H1 (cell line): ENCODE data around the gene AP3S1. TPM values are rescaled to one million over a fixed set of nuclear protein-coding genes. Genes with fewer than 3 reads are reported as not detected.
A peak's percentile ranks its signal among the peaks of the same experiment; 100 is the strongest.

Source experiments
- CTCF ChIA-PET: fragments of 300-600 bp; sonication (Branson Sonifier 250); formaldehyde crosslinking; loops from one replicate; lab custom pipeline; 2021; ENCODE audit not compliant: partially characterized antibody; lab: Charles Lee
- POLR2A ChIA-PET: fragments of 300-600 bp; sonication (Branson Sonifier 250); formaldehyde crosslinking; loops from one replicate; lab custom pipeline; 2021; ENCODE audit warnings: inconsistent platforms; ENCODE audit not compliant: partially characterized antibody; lab: Charles Lee
- DNase-seq, 2 experiments: peaks; one replicate each; pipeline versions ENCODE4 v3.0.0 to v3.0.0-alpha.2; 2010 to 2022; ENCODE audit warnings: low spot score in 2 of 2, low read depth in 1 of 2, mixed read lengths in 1 of 2
- FAIRE-seq: peaks from 2 replicates; lab custom pipeline; 2011; peaks lifted over from hg19 to GRCh38; lab: Jason Lieb, UNC
- H2AFZ ChIP-seq: 2 replicates; pipeline ENCODE4 v1.8.1; 2012; ENCODE audit warnings: low read length, inconsistent platforms
- H2AK5ac ChIP-seq: 2 replicates; pipeline ENCODE4 v1.6.1; 2013; ENCODE audit warnings: low read depth, low read length
- H2BK120ac ChIP-seq: replicated peaks from 2 replicates; pipeline ENCODE3; 2013; ENCODE audit warnings: low read depth, low read length, inconsistent platforms
- H2BK12ac ChIP-seq: 2 replicates; pipeline ENCODE4 v1.6.1; 2013; ENCODE audit warnings: low read depth, low read length
- H2BK15ac ChIP-seq: 2 replicates; pipeline ENCODE4 v1.6.1; 2013; ENCODE audit warnings: low read length
- H2BK20ac ChIP-seq: 2 replicates; pipeline ENCODE4 v1.6.1; 2013; ENCODE audit warnings: low read length
- H2BK5ac ChIP-seq: 2 replicates; pipeline ENCODE4 v1.6.1; 2013; ENCODE audit warnings: low read depth, low read length
- H3K14ac ChIP-seq: 2 replicates; pipeline ENCODE4 v1.6.1; 2013; ENCODE audit warnings: inconsistent platforms; ENCODE audit not compliant: insufficient read length
- H3K18ac ChIP-seq: 2 replicates; pipeline ENCODE4 v1.6.1; 2013; ENCODE audit warnings: low read length; ENCODE audit errors: extremely low read depth
- H3K23ac ChIP-seq: 2 replicates; pipeline ENCODE4 v1.6.1; 2013; ENCODE audit warnings: inconsistent platforms; ENCODE audit not compliant: insufficient read length
- H3K23me2 ChIP-seq: 2 replicates; pipeline ENCODE4 v1.6.1; 2013; ENCODE audit warnings: low read depth, low read length
- H3K27ac ChIP-seq: 2 replicates; pipeline ENCODE4 v1.6.1; 2011; ENCODE audit warnings: low read depth, low read length, inconsistent platforms
- H3K27me3 ChIP-seq, 4 experiments: replicated peaks in 1 of 4; 1 replicate in 1 of 4; 2 replicates in 3 of 4; pipeline versions ENCODE4 v1.6.1 to v1.8.1; 2011 to 2013; ENCODE audit warnings: low read length in 3 of 4, mild to moderate bottlenecking in 3 of 4, inconsistent platforms in 2 of 4, mixed read lengths in 2 of 4, moderate library complexity in 1 of 4; ENCODE audit not compliant: control insufficient read depth in 3 of 4, insufficient read depth in 3 of 4; ENCODE audit errors: extremely low read depth in 1 of 4
- H3K36me3 ChIP-seq, 4 experiments: 2 replicates each; pipeline versions ENCODE4 v1.6.1 to v1.8.1; 2011 to 2013; ENCODE audit warnings: mild to moderate bottlenecking in 4 of 4, low read length in 3 of 4, moderate library complexity in 2 of 4, control low read depth in 1 of 4, inconsistent platforms in 1 of 4; ENCODE audit not compliant: insufficient read depth in 4 of 4, control insufficient read depth in 2 of 4
- H3K4ac ChIP-seq: replicated peaks from 2 replicates; pipeline ENCODE3; 2013; ENCODE audit warnings: low read length, low read depth, mixed read lengths, inconsistent platforms; ENCODE audit not compliant: insufficient read length
- H3K4me1 ChIP-seq, 4 experiments: replicated peaks in 1 of 4; 1 replicate in 1 of 4; 2 replicates in 3 of 4; pipeline versions ENCODE4 v1.6.1 to v1.8.1; 2011 to 2013; ENCODE audit warnings: low read length in 3 of 4, inconsistent platforms in 2 of 4, mixed read lengths in 1 of 4; ENCODE audit not compliant: insufficient read depth in 4 of 4, control insufficient read depth in 3 of 4
- H3K4me2 ChIP-seq, 2 experiments: 2 replicates each; pipeline versions ENCODE4 v1.6.1 to v1.8.1; 2011 to 2013; ENCODE audit warnings: low read depth in 2 of 2, low read length in 2 of 2, control low read depth in 1 of 2, inconsistent platforms in 1 of 2, mild to moderate bottlenecking in 1 of 2; ENCODE audit not compliant: insufficient read depth in 1 of 2
- H3K4me3 ChIP-seq, 4 experiments: fragments of 200-600, 300-600 bp in 1 of 4; sonication (generic), shearing (Covaris generic), sonication (Bioruptor Twin) in 1 of 4; 2 replicates each; pipeline versions ENCODE4 v1.5.1 to v1.8.1; 2011 to 2016; ENCODE audit warnings: low read length in 4 of 4, low read depth in 3 of 4, control low read depth in 2 of 4, inconsistent platforms in 2 of 4, mild to moderate bottlenecking in 2 of 4, mixed read lengths in 1 of 4, moderate library complexity in 1 of 4; ENCODE audit not compliant: insufficient read depth in 2 of 4; ENCODE audit errors: extremely low read depth in 1 of 4
- H3K56ac ChIP-seq: replicated peaks from 2 replicates; pipeline ENCODE3; 2013; ENCODE audit warnings: low read depth, mild to moderate bottlenecking, mixed read lengths, low read length, inconsistent platforms; ENCODE audit not compliant: insufficient read length
- H3K79me1 ChIP-seq: 2 replicates; pipeline ENCODE4 v1.6.1; 2013; ENCODE audit warnings: low read depth, low read length, control low read depth
- H3K79me2 ChIP-seq, 2 experiments: 2 replicates each; pipeline versions ENCODE4 v1.6.1 to v1.8.1; 2012 to 2013; ENCODE audit warnings: low read length in 2 of 2, mild to moderate bottlenecking in 2 of 2, inconsistent platforms in 1 of 2; ENCODE audit not compliant: insufficient read depth in 2 of 2, control insufficient read depth in 1 of 2
- H3K9ac ChIP-seq, 4 experiments: replicated peaks in 1 of 4; 1 replicate in 1 of 4; 2 replicates in 3 of 4; pipeline versions ENCODE4 v1.6.1 to v1.8.1; 2011 to 2013; ENCODE audit warnings: low read depth in 3 of 4, low read length in 3 of 4, control low read depth in 2 of 4, mild to moderate bottlenecking in 2 of 4, moderate library complexity in 2 of 4, inconsistent platforms in 1 of 4; ENCODE audit errors: extremely low read depth in 1 of 4
- H3K9me3 ChIP-seq, 2 experiments: 2 replicates each; pipeline versions ENCODE4 v1.6.1 to v1.8.1; 2012 to 2013; ENCODE audit warnings: mild to moderate bottlenecking in 2 of 2, moderate library complexity in 2 of 2, control low read depth in 1 of 2, inconsistent platforms in 1 of 2, low read depth in 1 of 2, low read length in 1 of 2, mixed read lengths in 1 of 2; ENCODE audit not compliant: insufficient read depth in 2 of 2
- H4K20me1 ChIP-seq, 2 experiments: replicated peaks in 1 of 2; 2 replicates each; pipeline versions ENCODE3 to v1.8.1; 2011 to 2013; ENCODE audit warnings: inconsistent platforms in 2 of 2, low read length in 2 of 2, mild to moderate bottlenecking in 1 of 2; ENCODE audit not compliant: insufficient read depth in 2 of 2, control insufficient read depth in 1 of 2
- H4K5ac ChIP-seq: 2 replicates; pipeline ENCODE4 v1.6.1; 2013; ENCODE audit warnings: low read length, low read depth, mixed read lengths, inconsistent platforms; ENCODE audit not compliant: insufficient read length
- H4K8ac ChIP-seq: 2 replicates; pipeline ENCODE4 v1.8.0; 2013; ENCODE audit warnings: mild to moderate bottlenecking, moderate library complexity, low read length, inconsistent platforms; ENCODE audit not compliant: insufficient read depth; ENCODE audit errors: extremely low read depth
- H4K91ac ChIP-seq: replicated peaks from 2 replicates; pipeline ENCODE3; 2013; ENCODE audit warnings: low read length, mixed read lengths, inconsistent platforms; ENCODE audit not compliant: insufficient read length
- EZH2 ChIP-seq: fragments of 200-600 bp; sonication (generic); IDR thresholded peaks from 2 replicates; pipeline ENCODE4 v1.7.1; 2012; ENCODE audit warnings: low read depth, mild to moderate bottlenecking, moderate library complexity, low read length, inconsistent platforms; ENCODE audit not compliant: severe bottlenecking
- TBP ChIP-seq: IDR thresholded peaks from 2 replicates; pipeline ENCODE4 v1.6.1; 2011; ENCODE audit warnings: low read depth, low read length, improper control_type of control experiment
- WGBS, 2 experiments: shearing (Covaris generic) in 1 of 2; methylation state at CpG; one replicate each; pipeline versions ENCODE4 v1.1.6 to v1.1.7; 2013 to 2015; ENCODE audit warnings: low lambda C conversion rate in 2 of 2, mixed read lengths in 2 of 2, inconsistent platforms in 1 of 2, low coverage in 1 of 2, missing lambda C conversion rate in 1 of 2; ENCODE audit not compliant: insufficient replicate concordance in 2 of 2, insufficient coverage in 1 of 2, insufficient read length in 1 of 2; ENCODE audit errors: extremely low coverage in 1 of 2, missing lambda C conversion rate in 1 of 2; 5-methylcytosine and 5-hydroxymethylcytosine counted together
- polyA plus RNA-seq, 7 experiments: library from polyadenylated mRNA; depleted of rRNA in 3 of 7; stranded (reverse) in 5 of 7; unstranded in 2 of 7; fragments of >200 nt in 5 of 7; fragments of 200-250 nt in 2 of 7; gene quantifications; 1 replicate in 5 of 7; 2 replicates in 1 of 7; 4 replicates in 1 of 7; pipeline versions ENCODE4 v1.2.1 to v1.2.3, GENCODE V29; 2011 to 2013; ENCODE audit warnings: missing spikeins in 2 of 7, mixed read lengths in 2 of 7
- total RNA-seq: library from RNA; stranded (reverse); fragmentation: NEBNext Ultra II Directional; extraction: Animal tissue kit (Norgen Biotek cat#: 25700); gene quantifications from 2 replicates; pipeline ENCODE4 v1.2.1, GENCODE V29; 2021

The AP3S1 gene
- total and polyA plus RNA-seq, 2 of the 8 experiments (the other 6 are each of a cell fraction or from before 2014, with no cell fraction given), result 26.6 to 72.7 TPM

GRCh38 chr5:115962239-115962564 lies 120.5 kb downstream of the AP3S1 start, which contains the start of gene LVRN:
LVRN (plus strand) TSS chr5:115962475; CDS start chr5:115962618, 143 bp downstream.
- Histone ChIP-seq H3K79me2 (no peaks in the 10 kb centered on the region), H3K4me1 (peaks cover 0 to 8% (median under 1%) of the 10 kb centered on the region in 4 experiments; a peak in 4 of 7 replicates), H3K9me3 (no peaks in the 10 kb centered on the region), H3K4me2 (peak within 1 kb of the TSS; percentile 70 to 84), H2AFZ (peak within 1 kb of the TSS; percentile 94; the same call in 1 of the 2 replicates), H4K5ac (no peak within 1 kb of the TSS), H4K8ac (peak within 1 kb of the TSS; percentile 63), H4K91ac (no peak within 1 kb of the TSS), H3K27ac (no peak within 1 kb of the TSS), H2BK20ac (0 out of 2 replicates have a peak within 1 kb of the TSS, but pooled peaks have one; percentile 44), H3K56ac (no peak within 1 kb of the TSS), H2AK5ac (no peak within 1 kb of the TSS), H3K18ac (no peak within 1 kb of the TSS; the same call in 1 of the 2 replicates), H3K23me2 (no peaks in the 10 kb centered on the region; the same call in 1 of the 2 replicates), H3K14ac (no peak within 1 kb of the TSS), H3K4ac (no peak within 1 kb of the TSS), H2BK5ac (no peak within 1 kb of the TSS), H3K27me3 (peaks cover 18 to 49% (median 36%) of the 10 kb centered on the region in 4 experiments), H3K23ac (no peak within 1 kb of the TSS), H3K36me3 (no peaks in the 10 kb centered on the region), H3K9ac (0 out of 7 replicates have a peak within 1 kb of the TSS, but pooled peaks of 1 of the 4 experiments have one; percentile 18), H2BK120ac (no peak within 1 kb of the TSS), H3K79me1 (no peaks in the 10 kb centered on the region), H2BK12ac (no peak within 1 kb of the TSS), H3K4me3 (peak within 1 kb of the TSS; percentile 24 to 54 (median 40)), H4K20me1 (no peaks in the 10 kb centered on the region), H2BK15ac (no peak within 1 kb of the TSS)
- TF ChIP-seq TBP (no peak), EZH2 (peak; percentile 9)
- CTCF ChIA-PET, result interaction anchor here (0.6 to 2.3 kb wide), 14 partner anchors 9 to 325 kb away, joined by 3 to 15 read pairs (median 3); no protein-coding TSS in a partner anchor
- DNase-seq (peak in 1 of 2 experiments; percentile 47), FAIRE-seq (no peak)
- POLR2A ChIA-PET, result no interaction called here
- WGBS, 2 experiments, result 71% methylated on average over 13 of the region's 18 CpGs; no CpG with 5 or more reads in 1 of the 2 experiments
